OCI-LY7 (cell line): ENCODE measurements around the gene PTH2R. TPM values are rescaled to one million over a fixed set of nuclear protein-coding genes. Genes with fewer than 3 reads are reported as not detected.

Experiments
- BruUV-seq: library from RNA; stranded (reverse); fragments of 400-500 nt; replicated peaks from 2 replicates; lab custom pipeline; 2021; lab: Mats Ljungman, UMichigan
- CTCF ChIA-PET: fragments of 300-600 bp; sonication (Branson Sonifier 250); formaldehyde crosslinking; loops from one replicate; lab custom pipeline; 2022; ENCODE audit warnings: antibody characterized with exemption; ENCODE audit not compliant: unreplicated experiment; lab: Charles Lee
- POLR2A ChIA-PET: fragments of 300-600 bp; sonication (Branson Sonifier 250); formaldehyde crosslinking; loops from one replicate; lab custom pipeline; 2022; ENCODE audit warnings: antibody characterized with exemption; lab: Charles Lee
- DNase-seq: peaks from one replicate; pipeline ENCODE4 v3.0.0-alpha.2; 2015; ENCODE audit warnings: low spot score
- H2AFZ ChIP-seq: fragments of 200-600 bp; sonication (generic), shearing (Covaris generic); 2 replicates; pipeline ENCODE4 v1.6.1; 2014; ENCODE audit warnings: mild to moderate bottlenecking, antibody characterized with exemption, low read length, moderate library complexity
- H3K27ac ChIP-seq: fragments of 200-600 bp; sonication (generic); 2 replicates; pipeline ENCODE4 v1.5.1; 2014; ENCODE audit warnings: mixed run types, low read depth, mild to moderate bottlenecking, moderate library complexity, low read length, inconsistent platforms; ENCODE audit not compliant: poor library complexity, severe bottlenecking
- H3K36me3 ChIP-seq: fragments of 200-600 bp; sonication (generic); 2 replicates; pipeline ENCODE4 v1.6.1; 2014; ENCODE audit warnings: mild to moderate bottlenecking, antibody characterized with exemption, low read length, moderate library complexity, mixed read lengths; ENCODE audit not compliant: insufficient read depth
- H3K4me1 ChIP-seq: fragments of 200-600 bp; sonication (generic); 2 replicates; pipeline ENCODE4 v1.5.1; 2014; ENCODE audit warnings: mild to moderate bottlenecking, low read length; ENCODE audit not compliant: insufficient read depth, poor library complexity, severe bottlenecking
- H3K4me2 ChIP-seq: fragments of 200-600 bp; sonication (generic); 2 replicates; pipeline ENCODE4 v1.6.1; 2014; ENCODE audit warnings: mild to moderate bottlenecking, low read length
- H3K4me3 ChIP-seq: fragments of 200-600 bp; sonication (generic); 2 replicates; pipeline ENCODE4 v1.5.1; 2014; ENCODE audit warnings: mild to moderate bottlenecking, low read depth, low read length; ENCODE audit not compliant: poor library complexity, severe bottlenecking
- H3K79me2 ChIP-seq: fragments of 200-600 bp; sonication (generic); 2 replicates; pipeline ENCODE4 v1.6.1; 2016; ENCODE audit warnings: low read depth, mild to moderate bottlenecking, low read length, moderate library complexity, mixed read lengths; ENCODE audit not compliant: insufficient read depth
- H3K9me2 ChIP-seq: fragments of 200-600 bp; sonication (generic); 2 replicates; pipeline ENCODE4 v1.6.1; 2016; ENCODE audit warnings: mild to moderate bottlenecking, low read length, mixed read lengths; ENCODE audit not compliant: insufficient read depth
- H3K9me3 ChIP-seq: fragments of 200-600 bp; sonication (generic); 2 replicates; pipeline ENCODE4 v1.6.1; 2014; ENCODE audit warnings: mild to moderate bottlenecking, mixed run types, low read length, mixed read lengths
- H4K20me1 ChIP-seq: fragments of 200-600 bp; sonication (generic); 2 replicates; pipeline ENCODE4 v1.6.1; 2014; ENCODE audit warnings: mild to moderate bottlenecking, antibody characterized with exemption, low read length, moderate library complexity, mixed read lengths; ENCODE audit not compliant: insufficient read depth
- CTCF ChIP-seq: fragments of 200-600 bp; sonication (generic); conservative IDR thresholded peaks from 2 replicates; pipeline ENCODE4 v1.5.1; 2014; ENCODE audit warnings: mild to moderate bottlenecking, antibody characterized with exemption, low read length, moderate library complexity, mixed read lengths
- EZH2phosphoT487 ChIP-seq: fragments of 200-600 bp; sonication (generic); IDR thresholded peaks from 2 replicates; pipeline ENCODE4 v1.6.1; 2018; ENCODE audit warnings: low read depth, borderline replicate concordance, mild to moderate bottlenecking, mixed run types, antibody characterized with exemption, low read length, moderate library complexity, mixed read lengths
- intact Hi-C: fragments of 100-400 bp; cut with micrococcal nuclease; formaldehyde crosslinking; loops from one replicate; pipeline ENCODE4 v1.10.0; 2022; ENCODE audit not compliant: unreplicated experiment
- total RNA-seq, 2 experiments: library from RNA; depleted of rRNA in 1 of 2; stranded (reverse); fragments of >200 nt in 1 of 2; shearing (Covaris generic) in 1 of 2; gene quantifications; 2 replicates each; pipeline ENCODE4 v1.2.3, GENCODE V29; 2014 to 2022

PTH2R gene
- total RNA-seq, 2 experiments from 2014 or later = 0.06 to 0.13 TPM

- no peaks in the 10 kb centered on the region for H3K4me1 ChIP-seq
- no peaks in the 10 kb centered on the region for H3K9me3 ChIP-seq
- CTCF ChIA-PET = no interaction called here
- no peak overlapping the region for H3K4me2 ChIP-seq
- intact Hi-C loops = no loop called here
- H3K36me3 ChIP-seq = no peaks in the 10 kb centered on the region
- DNase-seq = no peak
- H3K4me3 ChIP-seq = no peak overlapping the region
- H2AFZ ChIP-seq = no peak overlapping the region
- H3K9me2 ChIP-seq = no peaks in the 10 kb centered on the region
- POLR2A ChIA-PET = interaction anchor here (0.8 kb wide), 1 partner anchor 14 kb away, joined by 3 read pairs; no protein-coding TSS in a partner anchor
- no peaks in the 10 kb centered on the region for H3K79me2 ChIP-seq
- no peaks in the 10 kb centered on the region for H4K20me1 ChIP-seq
- no TSS peak for BruUV-seq
- TF ChIP-seq EZH2phosphoT487 (no peak), CTCF (no peak)
- H3K27ac ChIP-seq = no peak overlapping the region
Measured at GRCh38 chr2:208541989-208542464, 135.4 kb downstream of the PTH2R start.

DNA sequence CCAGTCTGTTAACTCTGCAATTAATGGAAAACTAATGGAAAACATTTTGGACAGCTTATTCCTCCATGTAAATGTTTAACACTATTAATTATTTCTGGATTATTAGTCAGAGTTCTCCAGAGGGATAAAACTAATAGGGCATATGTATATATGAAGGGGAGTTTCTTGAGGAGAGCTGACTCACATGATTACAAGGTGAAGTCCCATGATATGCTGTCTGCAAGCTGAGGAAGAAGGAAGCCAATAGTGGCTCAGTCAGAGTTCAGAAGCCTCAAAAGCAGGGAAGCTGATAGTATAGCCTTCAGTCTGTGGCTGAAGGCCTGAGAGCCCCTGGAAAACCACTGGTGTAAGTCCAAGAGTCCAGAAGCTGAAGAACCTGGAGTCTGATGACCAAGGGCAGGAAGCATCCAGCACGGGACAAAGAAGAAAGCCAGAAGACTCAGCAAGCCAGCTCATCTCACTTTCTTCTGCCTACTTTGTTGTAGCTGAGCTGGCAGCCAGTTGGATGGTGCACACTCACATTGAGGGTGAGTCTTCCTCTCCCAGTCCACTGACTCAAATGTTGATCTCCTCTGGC lies 136.0 kb downstream of the PTH2R start:
- DNase-seq = no peak
- ChIA-PET POLR2A (no interaction called here), CTCF (no interaction called here)
- intact Hi-C loops = no loop called here
- Histone ChIP-seq H4K20me1 (no peaks in the 10 kb centered on the region), H3K4me2 (no peak overlapping the region), H3K79me2 (no peaks in the 10 kb centered on the region), H3K4me1 (no peaks in the 10 kb centered on the region), H3K4me3 (no peak overlapping the region), H3K27ac (no peak overlapping the region), H3K36me3 (no peaks in the 10 kb centered on the region), H3K9me3 (no peaks in the 10 kb centered on the region), H2AFZ (no peak overlapping the region), H3K9me2 (no peaks in the 10 kb centered on the region)
- TF ChIP-seq CTCF = no peak
- TF ChIP-seq EZH2phosphoT487 = no peak
- no TSS peak for BruUV-seq

Other genes starting within 250 kb of the PTH2R start
- not detected in 2 replicates for gene CRYGA, start 243.2 kb upstream of the PTH2R start, total RNA-seq (2014; rRNA removed; shearing (Covaris generic))
- not detected in 2 replicates for gene CRYGA, start 243.2 kb upstream of the PTH2R start, total RNA-seq (2022)
- gene C2orf80, start 216.8 kb upstream of the PTH2R start, total RNA-seq (2014; rRNA removed; shearing (Covaris generic)) = not detected in 2 replicates
- gene C2orf80, start 216.8 kb upstream of the PTH2R start, total RNA-seq (2022) = not detected in 2 replicates
- 28.2 and 36.2 TPM in 2 replicates for gene IDH1, start 151.7 kb upstream of the PTH2R start, total RNA-seq (2014; rRNA removed; shearing (Covaris generic))
- 48.9 and 57.2 TPM in 2 replicates for gene IDH1, start 151.7 kb upstream of the PTH2R start, total RNA-seq (2022)
- gene PIKFYVE, start 140.5 kb upstream of the PTH2R start, total RNA-seq (2014; rRNA removed; shearing (Covaris generic)) = 29.2 and 29.7 TPM in 2 replicates
- 50.0 and 52.2 TPM in 2 replicates for gene PIKFYVE, start 140.5 kb upstream of the PTH2R start, total RNA-seq (2022)